Measurements from ENCODE around the gene TPO. TPM values are rescaled to one million over a fixed set of nuclear protein-coding genes. Genes with fewer than 3 reads are reported as not detected.
A peak's percentile ranks its signal among the peaks of the same experiment; 100 is the strongest.

The TPO gene
- polyA plus RNA-seq (2013), result not detected in 2 replicates

DNA sequence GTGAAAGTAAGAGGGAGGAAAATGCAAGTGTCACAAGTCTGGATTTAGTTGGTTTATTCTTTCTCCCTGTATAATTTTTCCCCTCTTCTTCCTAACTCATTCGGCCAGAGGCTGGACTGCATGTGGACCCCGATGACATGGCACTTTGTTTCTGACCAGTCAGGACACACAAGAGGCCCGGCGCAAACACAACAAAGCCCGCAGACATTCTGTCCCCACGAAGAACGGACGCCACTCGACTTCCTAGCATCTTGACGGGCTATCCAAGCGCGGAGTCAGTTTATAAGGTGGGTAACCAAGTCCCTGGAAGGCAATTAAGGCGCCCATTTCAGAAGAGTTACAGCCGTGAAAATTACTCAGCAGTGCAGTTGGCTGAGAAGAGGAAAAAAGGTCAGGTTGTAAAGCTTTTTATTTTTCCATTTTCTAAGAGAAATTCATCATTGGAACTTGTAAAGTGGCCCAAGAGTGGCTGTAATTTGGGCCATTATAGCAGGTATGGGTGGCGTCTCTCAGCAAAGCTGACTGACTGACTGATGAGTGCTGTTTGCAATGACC lies at the start of gene TPO:
Gene TPO (plus strand): TSS at position 308 of the 555 bp plus-strand sequence. CDS start 946 bp downstream, outside the sequence.
- H3K27ac ChIP-seq (ENCODE audit: low read depth, low read length), result no peak within 1 kb of the TSS
- no peak within 1 kb of the TSS for H3K14ac ChIP-seq (ENCODE audit: low read length)
- H3K4ac ChIP-seq (ENCODE audit: low read depth, low read length), result no peak within 1 kb of the TSS
- no peak within 1 kb of the TSS for H3K4me2 ChIP-seq (ENCODE audit: low read length)
- no peak within 1 kb of the TSS for H2BK12ac ChIP-seq (ENCODE audit: low read length)
- H3K36me3 ChIP-seq (ENCODE audit: control insufficient read depth in 1 of 2, insufficient read depth in 2 of 2, low read length in 2 of 2), result no peaks in the 10 kb centered on the region
- WGBS (ENCODE audit: extremely low coverage, insufficient coverage, insufficient read length), result no CpG with 5 or more reads among the region's 15 CpGs
- no peak within 1 kb of the TSS for H2AK5ac ChIP-seq (ENCODE audit: low read length)
- H3K4me1 ChIP-seq (ENCODE audit: control insufficient read depth in 1 of 2, insufficient read depth in 2 of 2, low read length in 2 of 2), result no peaks in the 10 kb centered on the region
- H3K23ac ChIP-seq (ENCODE audit: low read length), result no peak within 1 kb of the TSS
- H2BK5ac ChIP-seq (ENCODE audit: low read depth, low read length, poor library complexity), result no peak within 1 kb of the TSS
- no peak within 1 kb of the TSS for H3K4me3 ChIP-seq (ENCODE audit: low read depth, low read length)
- H3K9ac ChIP-seq (ENCODE audit: low read length), result no peak within 1 kb of the TSS
- H4K91ac ChIP-seq (ENCODE audit: low read depth, low read length), result no peak within 1 kb of the TSS
- H2AFZ ChIP-seq (ENCODE audit: insufficient read depth, low read length, poor library complexity), result no peak within 1 kb of the TSS
- no peaks in the 10 kb centered on the region for H3K79me1 ChIP-seq (ENCODE audit: low read length)
- H3K9me3 ChIP-seq (ENCODE audit: insufficient read depth, low read depth, low read length), result no peaks in the 10 kb centered on the region
- H3K27me3 ChIP-seq (ENCODE audit: insufficient read depth, low read length), result no peaks in the 10 kb centered on the region
- no peak within 1 kb of the TSS for H4K8ac ChIP-seq (ENCODE audit: low read depth, low read length)
- H3K18ac ChIP-seq (ENCODE audit: low read length), result no peak within 1 kb of the TSS
- no peak for DNase-seq
- no peak within 1 kb of the TSS for H4K12ac ChIP-seq (ENCODE audit: low read depth, low read length)
- H2BK120ac ChIP-seq (ENCODE audit: insufficient read depth, low read length, poor library complexity), result no peak within 1 kb of the TSS
- no peaks in the 10 kb centered on the region for H3K79me2 ChIP-seq (ENCODE audit: control insufficient read depth, insufficient read depth, low read length, poor library complexity)

GRCh38 chr2:1366546-1367134 lies 46.6 kb upstream of the TPO start:
- Histone ChIP-seq H3K9me3 (ENCODE audit: insufficient read depth, low read depth, low read length) (peaks cover 1% of the 10 kb centered on the region), H4K91ac (ENCODE audit: low read depth, low read length) (no peak overlapping the region), H3K27me3 (ENCODE audit: insufficient read depth, low read length) (no peaks in the 10 kb centered on the region), H3K4ac (ENCODE audit: low read depth, low read length) (no peak overlapping the region), H3K18ac (ENCODE audit: low read length) (no peak overlapping the region), H3K36me3 (ENCODE audit: control insufficient read depth in 1 of 2, insufficient read depth in 2 of 2, low read length in 2 of 2) (no peaks in the 10 kb centered on the region), H3K27ac (ENCODE audit: low read depth, low read length) (no peak overlapping the region), H4K8ac (ENCODE audit: low read depth, low read length) (no peak overlapping the region), H2BK12ac (ENCODE audit: low read length) (no peak overlapping the region), H3K23ac (ENCODE audit: low read length) (no peak overlapping the region), H4K12ac (ENCODE audit: low read depth, low read length) (no peak overlapping the region), H3K4me2 (ENCODE audit: low read length) (no peak overlapping the region), H3K14ac (ENCODE audit: low read length) (no peak overlapping the region), H3K79me2 (ENCODE audit: control insufficient read depth, insufficient read depth, low read length, poor library complexity) (no peaks in the 10 kb centered on the region), H3K9ac (ENCODE audit: low read length) (no peak overlapping the region), H3K4me1 (ENCODE audit: control insufficient read depth in 1 of 2, insufficient read depth in 2 of 2, low read length in 2 of 2) (no peaks in the 10 kb centered on the region), H2BK5ac (ENCODE audit: low read depth, low read length, poor library complexity) (no peak overlapping the region), H2BK120ac (ENCODE audit: insufficient read depth, low read length, poor library complexity) (no peak overlapping the region), H3K4me3 (ENCODE audit: low read depth, low read length) (peak overlapping the region; percentile 50), H2AK5ac (ENCODE audit: low read length) (no peak overlapping the region), H2AFZ (ENCODE audit: insufficient read depth, low read length, poor library complexity) (no peak overlapping the region), H3K79me1 (ENCODE audit: low read length) (no peaks in the 10 kb centered on the region)
- no CpG with 5 or more reads among the region's 20 CpGs for WGBS (ENCODE audit: extremely low coverage, insufficient coverage, insufficient read length)
- no peak for DNase-seq

DNA sequence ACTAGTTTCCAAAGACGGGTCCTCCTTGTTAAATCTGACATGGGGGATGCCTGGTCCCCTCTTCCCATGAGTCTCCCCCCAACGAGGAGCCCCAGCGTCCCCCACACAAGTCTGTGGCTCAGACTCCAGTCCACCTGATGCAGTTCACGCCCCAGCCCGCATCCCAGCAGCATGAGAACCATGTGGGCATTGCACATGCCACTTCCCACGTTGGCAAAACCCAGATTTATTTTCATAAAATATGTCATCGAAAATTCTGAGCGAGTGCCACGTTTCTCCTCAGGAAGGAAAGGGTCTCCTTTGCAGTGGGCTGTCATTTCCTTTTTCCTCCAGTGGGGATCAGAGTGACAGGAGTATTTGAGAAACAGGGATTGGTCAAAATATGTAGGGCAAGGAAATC lies 45.7 kb upstream of the TPO start:
- Histone ChIP-seq H4K91ac (ENCODE audit: low read depth, low read length) (no peak overlapping the region), H3K36me3 (ENCODE audit: control insufficient read depth in 1 of 2, insufficient read depth in 2 of 2, low read length in 2 of 2) (no peaks in the 10 kb centered on the region), H2BK12ac (ENCODE audit: low read length) (no peak overlapping the region), H2BK120ac (ENCODE audit: insufficient read depth, low read length, poor library complexity) (no peak overlapping the region), H3K9ac (ENCODE audit: low read length) (no peak overlapping the region), H3K4me1 (ENCODE audit: control insufficient read depth in 1 of 2, insufficient read depth in 2 of 2, low read length in 2 of 2) (no peaks in the 10 kb centered on the region), H2AK5ac (ENCODE audit: low read length) (no peak overlapping the region), H3K79me2 (ENCODE audit: control insufficient read depth, insufficient read depth, low read length, poor library complexity) (no peaks in the 10 kb centered on the region), H3K79me1 (ENCODE audit: low read length) (no peaks in the 10 kb centered on the region), H3K27ac (ENCODE audit: low read depth, low read length) (no peak overlapping the region), H3K14ac (ENCODE audit: low read length) (no peak overlapping the region), H3K18ac (ENCODE audit: low read length) (no peak overlapping the region), H3K23ac (ENCODE audit: low read length) (no peak overlapping the region), H3K4ac (ENCODE audit: low read depth, low read length) (no peak overlapping the region), H4K8ac (ENCODE audit: low read depth, low read length) (no peak overlapping the region), H3K4me2 (ENCODE audit: low read length) (no peak overlapping the region), H3K9me3 (ENCODE audit: insufficient read depth, low read depth, low read length) (peaks cover 1% of the 10 kb centered on the region), H3K4me3 (ENCODE audit: low read depth, low read length) (no peak overlapping the region), H4K12ac (ENCODE audit: low read depth, low read length) (no peak overlapping the region), H2BK5ac (ENCODE audit: low read depth, low read length, poor library complexity) (no peak overlapping the region), H2AFZ (ENCODE audit: insufficient read depth, low read length, poor library complexity) (no peak overlapping the region), H3K27me3 (ENCODE audit: insufficient read depth, low read length) (no peaks in the 10 kb centered on the region)
- no peak for DNase-seq
- WGBS (ENCODE audit: extremely low coverage, insufficient coverage, insufficient read length), result no CpG with 5 or more reads among the region's 9 CpGs

- H3K9me3 ChIP-seq (ENCODE audit: insufficient read depth, low read depth, low read length), result peaks cover 1% of the 10 kb centered on the region
- WGBS (ENCODE audit: extremely low coverage, insufficient coverage, insufficient read length), result no CpG with 5 or more reads among the region's 10 CpGs
- no peak overlapping the region for H4K91ac ChIP-seq (ENCODE audit: low read depth, low read length)
- no peak overlapping the region for H3K4me3 ChIP-seq (ENCODE audit: low read depth, low read length)
- H2AFZ ChIP-seq (ENCODE audit: insufficient read depth, low read length, poor library complexity), result no peak overlapping the region
- no peak overlapping the region for H3K27ac ChIP-seq (ENCODE audit: low read depth, low read length)
- H4K12ac ChIP-seq (ENCODE audit: low read depth, low read length), result no peak overlapping the region
- H3K4ac ChIP-seq (ENCODE audit: low read depth, low read length), result no peak overlapping the region
- no peaks in the 10 kb centered on the region for H3K79me2 ChIP-seq (ENCODE audit: control insufficient read depth, insufficient read depth, low read length, poor library complexity)
- H3K4me1 ChIP-seq (ENCODE audit: control insufficient read depth in 1 of 2, insufficient read depth in 2 of 2, low read length in 2 of 2), result no peaks in the 10 kb centered on the region
- H3K27me3 ChIP-seq (ENCODE audit: insufficient read depth, low read length), result no peaks in the 10 kb centered on the region
- no peak overlapping the region for H3K9ac ChIP-seq (ENCODE audit: low read length)
- H2BK120ac ChIP-seq (ENCODE audit: insufficient read depth, low read length, poor library complexity), result no peak overlapping the region
- no peak overlapping the region for H3K14ac ChIP-seq (ENCODE audit: low read length)
- no peak overlapping the region for H3K4me2 ChIP-seq (ENCODE audit: low read length)
- H3K23ac ChIP-seq (ENCODE audit: low read length), result no peak overlapping the region
- H4K8ac ChIP-seq (ENCODE audit: low read depth, low read length), result no peak overlapping the region
- H2AK5ac ChIP-seq (ENCODE audit: low read length), result no peak overlapping the region
- H2BK12ac ChIP-seq (ENCODE audit: low read length), result no peak overlapping the region
- DNase-seq, result no peak
- no peak overlapping the region for H2BK5ac ChIP-seq (ENCODE audit: low read depth, low read length, poor library complexity)
- no peaks in the 10 kb centered on the region for H3K79me1 ChIP-seq (ENCODE audit: low read length)
- no peak overlapping the region for H3K18ac ChIP-seq (ENCODE audit: low read length)
- H3K36me3 ChIP-seq (ENCODE audit: control insufficient read depth in 1 of 2, insufficient read depth in 2 of 2, low read length in 2 of 2), result no peaks in the 10 kb centered on the region
These were observed 43.4 kb upstream of the TPO start for GRCh38 chr2:1369905-1370304.
